ENCODE results near the gene LINC00632. TPM values are rescaled to one million over a fixed set of nuclear protein-coding genes. Genes with fewer than 3 reads are reported as not detected.
A peak's percentile ranks its signal among the peaks of the same experiment; 100 is the strongest.
"Not testable (repeated sequence)": the region's sequence is repeated elsewhere in the genome, so short reads cannot be mapped to it uniquely, and the experiment has no call there.

The LINC00632 gene
- total RNA-seq = 2.3 TPM

GRCh38 chrX:140709421-140709846, at the start of gene LINC00632:
LINC00632 (plus strand) TSS chrX:140709759.
- DNase-seq (ENCODE audit: low spot score) (no peak), ATAC-seq (no peak)

DNA sequence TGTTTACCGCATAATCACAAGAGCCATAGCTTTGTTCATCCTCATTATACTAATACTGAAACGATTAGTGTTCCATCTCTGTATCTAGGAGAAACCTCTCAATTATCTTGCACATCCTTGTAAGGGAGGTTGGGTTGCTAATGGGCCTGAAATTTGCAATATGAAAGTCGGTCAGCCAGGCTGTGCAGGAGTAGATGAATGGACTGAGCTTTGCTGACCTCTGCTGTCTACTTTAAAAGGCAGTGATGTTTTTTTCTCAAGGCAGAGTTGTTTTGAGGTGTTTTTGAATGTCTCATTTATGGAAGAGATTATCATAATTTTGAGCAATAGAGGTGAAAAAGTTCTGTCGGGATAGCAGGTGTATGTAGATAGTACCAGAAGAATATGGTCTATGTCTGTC, 47.9 kb upstream of the LINC00632 start:
- no peak for ATAC-seq

DNA sequence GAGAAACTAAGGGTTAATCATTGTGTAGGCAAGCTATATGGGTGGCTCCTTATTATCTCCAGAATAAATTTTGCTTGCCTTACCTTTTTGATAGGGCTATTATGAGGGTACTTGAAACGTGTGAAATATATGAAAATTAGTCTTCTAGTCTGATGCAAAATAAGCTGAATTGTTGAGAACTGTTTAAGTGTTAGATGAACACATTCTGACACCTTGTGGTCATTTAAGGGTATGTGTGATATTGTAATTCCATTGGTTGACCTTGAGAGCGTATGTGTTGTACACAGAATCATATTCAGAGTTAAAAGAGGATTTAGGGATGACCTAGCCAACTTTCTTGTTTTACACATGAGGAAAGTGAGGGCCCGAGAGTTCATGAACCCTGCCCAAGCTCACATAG, 44.6 kb upstream of the LINC00632 start:
- ATAC-seq = peak; percentile 70
- DNase-seq (ENCODE audit: low spot score) = no peak

More for the DNA sequence above, 47.9 kb upstream of the LINC00632 start:
- DNase-seq (ENCODE audit: low spot score) = no peak

DNA sequence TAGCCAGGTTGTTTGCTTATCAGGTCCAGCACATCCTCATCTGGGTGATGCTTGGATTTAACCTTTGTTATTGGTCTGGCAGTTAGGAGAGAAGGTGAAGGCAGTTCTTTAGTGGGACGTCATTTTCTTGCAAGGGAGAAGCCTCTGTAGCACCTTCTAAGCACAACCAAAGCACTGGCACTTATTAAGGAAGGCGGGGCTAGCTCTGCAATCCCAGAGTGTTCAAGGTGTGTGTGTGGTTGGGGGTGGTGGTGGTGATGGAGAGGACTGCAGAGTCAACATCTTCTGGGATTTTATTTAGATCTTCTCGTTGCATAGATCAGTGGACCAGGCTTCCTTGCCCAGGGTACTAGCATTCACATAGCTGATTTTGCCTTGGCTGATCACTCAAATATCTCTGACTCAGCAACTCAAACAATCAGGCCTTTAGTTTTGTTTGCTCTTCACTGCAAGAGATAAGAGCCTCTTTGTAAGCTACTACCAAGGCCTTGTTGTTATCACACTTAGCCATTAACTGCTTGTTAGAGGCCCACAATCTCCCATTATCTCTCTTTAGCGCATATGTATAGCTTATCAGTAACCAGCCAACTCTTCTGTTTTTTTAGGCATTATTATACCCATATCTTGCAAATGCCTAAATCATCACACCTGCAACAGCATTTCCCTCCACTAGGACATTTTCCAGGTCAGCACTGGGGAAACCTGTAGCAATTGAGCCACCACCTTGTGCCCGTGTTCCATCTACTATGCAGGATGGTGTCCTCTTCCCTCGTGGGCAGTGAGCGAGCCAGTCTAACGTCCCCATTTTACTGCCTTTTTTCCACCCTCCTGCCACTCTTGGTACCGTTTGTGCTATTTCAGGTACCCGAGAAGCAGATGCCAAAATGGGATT, 36.5 kb upstream of the LINC00632 start:
- DNase-seq (ENCODE audit: low spot score) (no peak), ATAC-seq (peak; percentile 61)

- no peak for DNase-seq (ENCODE audit: low spot score)
- no peak for ATAC-seq
Measured at GRCh38 chrX:140687706-140688105, 21.9 kb upstream of the LINC00632 start.

- not testable (repeated sequence) for DNase-seq (ENCODE audit: low spot score); ATAC-seq
Measured at GRCh38 chrX:140691596-140691995, 18.0 kb upstream of the LINC00632 start.

GRCh38 chrX:140697618-140698017, 11.9 kb upstream of the LINC00632 start:
- no peak for ATAC-seq
- DNase-seq (ENCODE audit: low spot score) = no peak

DNA sequence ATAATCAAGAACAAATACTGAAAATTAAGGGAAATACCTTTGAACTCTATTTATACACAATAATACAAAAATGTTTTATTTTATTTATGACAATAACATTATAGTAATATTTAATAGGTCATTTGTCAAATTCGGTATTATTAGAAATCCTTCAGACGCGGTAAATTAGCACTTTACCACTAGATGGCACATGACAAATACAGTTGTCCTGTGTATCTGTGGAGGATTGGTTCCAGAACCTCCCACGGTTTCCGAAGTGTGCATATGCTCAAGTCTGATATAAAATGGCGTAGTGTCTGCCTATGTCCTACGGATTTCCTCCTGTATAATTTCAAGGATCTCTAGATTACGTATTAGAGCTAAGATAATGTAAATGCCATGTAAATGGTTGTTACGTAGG, 8.1 kb upstream of the LINC00632 start:
- DNase-seq (ENCODE audit: low spot score) = no peak
- ATAC-seq = peak; percentile 80

DNA sequence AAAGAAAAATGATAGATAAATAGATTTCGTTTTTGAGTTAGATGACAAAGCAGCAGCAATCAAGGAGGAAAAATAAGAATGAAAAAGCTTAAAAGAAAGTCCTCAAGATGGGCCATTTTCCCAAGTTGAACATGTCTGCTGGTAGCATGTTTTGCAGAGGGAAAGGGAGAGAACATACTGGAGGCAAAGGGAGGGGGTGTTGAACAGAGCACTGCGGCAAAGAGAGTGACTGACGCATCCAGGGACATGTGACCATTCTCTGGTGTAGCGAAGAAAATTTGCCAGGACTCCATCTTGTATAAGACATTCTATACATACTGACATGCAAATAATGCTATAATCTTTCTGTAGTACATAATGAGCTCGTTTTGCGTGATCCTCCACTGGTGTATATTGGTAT, 1.2 kb downstream of the LINC00632 start:
- no peak for DNase-seq (ENCODE audit: low spot score)
- no peak for ATAC-seq

- ATAC-seq = no peak
- no peak for DNase-seq (ENCODE audit: low spot score)
Measured at GRCh38 chrX:140711894-140712293, 2.3 kb downstream of the LINC00632 start.

DNA sequence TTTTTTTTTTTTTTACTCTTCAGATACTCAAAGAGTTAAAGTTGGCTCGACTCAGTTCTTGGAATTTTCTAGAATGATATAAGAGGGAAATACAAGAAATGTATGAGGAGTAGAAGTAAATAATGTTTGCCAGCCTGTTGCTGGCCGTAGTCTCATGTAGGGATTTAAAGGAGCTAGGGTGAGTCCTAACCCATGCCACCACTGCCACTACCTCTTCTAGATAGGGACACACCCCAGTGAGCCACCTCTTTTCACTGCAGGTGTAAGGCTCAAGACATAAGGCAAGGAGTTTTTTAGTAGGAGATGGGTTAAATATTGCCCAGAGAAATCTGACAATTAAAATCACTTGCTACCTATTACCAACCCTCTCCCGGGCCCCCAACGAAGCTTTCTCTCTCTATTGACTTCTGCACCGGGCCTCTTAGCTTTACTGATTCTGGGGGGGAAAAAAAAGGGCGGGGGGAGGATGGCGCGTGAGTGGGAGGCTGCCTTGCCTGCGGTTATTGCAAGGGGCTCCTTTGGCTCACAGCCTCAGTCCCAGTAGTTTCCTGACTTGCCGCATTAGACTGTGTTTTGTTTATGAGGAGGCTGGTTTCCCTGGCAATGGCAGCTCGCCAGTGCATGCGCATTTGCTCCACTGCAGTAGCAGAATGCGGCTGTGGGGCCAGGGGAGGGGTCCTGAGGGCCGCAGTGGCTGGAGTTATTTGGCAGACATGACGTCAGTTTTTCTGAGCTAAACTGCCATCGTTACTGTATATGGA, 3.0 kb downstream of the LINC00632 start:
- ATAC-seq = peak; percentile 29
- peak; percentile 39 for DNase-seq (ENCODE audit: low spot score)

GRCh38 chrX:140713174-140713539, 3.6 kb downstream of the LINC00632 start:
- DNase-seq (ENCODE audit: low spot score) = no peak
- no peak for ATAC-seq

- DNase-seq (ENCODE audit: low spot score) = no peak
- no peak for ATAC-seq
Measured at GRCh38 chrX:140715787-140716186, 6.2 kb downstream of the LINC00632 start.

DNA sequence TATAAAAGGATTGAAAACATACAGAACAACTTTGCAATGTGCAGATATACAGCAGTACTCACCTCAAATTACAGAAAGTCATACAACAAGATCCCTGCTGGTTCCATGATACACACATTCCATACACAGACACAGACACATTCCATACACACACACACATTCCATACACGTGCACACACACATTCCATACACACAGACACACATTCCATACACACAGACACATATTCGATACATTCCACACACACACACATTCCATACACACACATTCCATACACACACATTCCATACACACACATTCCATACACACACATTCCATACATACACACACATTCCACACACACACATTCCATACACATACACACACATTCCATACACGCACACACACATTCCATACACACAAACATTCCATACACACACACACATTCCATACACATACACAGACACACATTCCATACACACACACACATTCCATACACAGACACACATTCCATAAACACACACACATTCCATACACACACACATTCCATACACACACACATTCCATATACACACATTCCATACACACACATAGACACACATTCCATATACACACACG, 13.7 kb downstream of the LINC00632 start:
- no peak for ATAC-seq
- no peak for DNase-seq (ENCODE audit: low spot score)

DNA sequence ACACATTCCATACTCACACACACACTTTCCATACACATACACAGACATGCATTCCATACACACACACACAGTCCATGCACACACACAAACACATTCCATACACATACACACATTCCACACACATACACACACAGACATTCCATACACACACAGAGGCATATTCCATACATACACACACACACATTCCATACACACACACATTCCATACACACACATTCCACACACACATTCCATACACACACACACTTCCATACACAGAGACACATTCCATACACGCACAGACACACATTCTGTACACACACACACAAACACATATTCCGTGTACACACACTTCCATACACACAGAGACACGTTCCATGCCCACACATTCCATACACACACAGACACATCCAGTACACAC, 14.8 kb downstream of the LINC00632 start:
- no peak for DNase-seq (ENCODE audit: low spot score)
- ATAC-seq = no peak

DNA sequence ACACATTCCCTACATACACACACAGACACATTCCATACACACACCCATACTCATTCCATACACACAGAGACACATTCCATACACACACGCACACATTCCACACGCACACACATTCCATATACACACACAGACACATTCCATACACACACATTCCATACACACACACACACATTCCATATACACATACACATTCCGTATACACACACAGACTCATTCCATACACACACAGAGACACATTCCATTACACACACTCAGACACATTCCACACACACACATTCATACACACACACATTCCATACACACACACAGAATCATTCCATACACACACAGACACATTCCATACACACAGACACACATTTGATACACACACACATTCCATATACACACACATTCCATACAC, 15.2 kb downstream of the LINC00632 start:
- ATAC-seq (no peak), DNase-seq (ENCODE audit: low spot score) (no peak)

GRCh38 chrX:140725500-140725899, 15.9 kb downstream of the LINC00632 start:
- ATAC-seq = no peak
- DNase-seq (ENCODE audit: low spot score) = no peak

- ATAC-seq (peak; percentile 92), DNase-seq (ENCODE audit: low spot score) (no peak)
Measured at GRCh38 chrX:140733766-140734342, 24.3 kb downstream of the LINC00632 start.

DNA sequence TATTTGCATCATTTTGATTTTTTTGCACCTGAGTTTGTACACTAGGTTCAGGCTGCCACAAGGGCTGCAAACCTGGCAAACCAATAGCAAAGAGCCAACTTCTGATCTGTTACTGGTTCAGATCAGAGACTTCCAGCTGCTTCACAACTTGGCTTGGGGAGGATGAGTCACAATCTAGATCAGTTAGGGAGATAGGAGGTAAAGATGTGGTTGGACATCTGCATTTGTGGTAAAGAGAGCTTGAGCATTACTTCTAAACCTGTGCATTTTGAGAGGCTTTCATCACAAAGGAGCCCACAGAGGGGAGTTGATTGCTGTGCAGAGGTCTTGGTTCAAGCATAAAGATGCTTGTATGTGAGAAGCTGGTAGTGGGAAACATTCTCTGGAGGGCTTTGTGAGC, 34.5 kb downstream of the LINC00632 start:
- no peak for DNase-seq (ENCODE audit: low spot score)
- no peak for ATAC-seq

DNA sequence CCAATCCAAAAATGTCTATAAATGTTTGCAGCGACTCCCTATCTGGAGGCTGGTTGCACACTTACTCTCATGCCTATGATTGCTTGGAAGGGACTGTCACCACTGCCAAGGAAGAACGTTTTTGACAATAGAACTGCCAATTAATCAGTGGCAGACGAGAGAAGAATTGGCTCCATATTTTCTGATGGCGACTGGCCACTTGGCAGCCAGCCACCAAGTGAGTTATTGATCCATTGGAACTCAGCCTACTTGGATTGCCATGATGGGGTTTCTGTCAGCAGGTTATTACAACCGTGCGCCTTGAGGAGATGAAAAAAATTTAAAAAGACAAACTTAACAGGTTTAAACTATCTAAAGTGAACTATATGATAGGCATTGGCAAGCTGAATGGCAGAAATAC, 47.4 kb downstream of the LINC00632 start:
- ATAC-seq (no peak), DNase-seq (ENCODE audit: low spot score) (no peak)

DNA sequence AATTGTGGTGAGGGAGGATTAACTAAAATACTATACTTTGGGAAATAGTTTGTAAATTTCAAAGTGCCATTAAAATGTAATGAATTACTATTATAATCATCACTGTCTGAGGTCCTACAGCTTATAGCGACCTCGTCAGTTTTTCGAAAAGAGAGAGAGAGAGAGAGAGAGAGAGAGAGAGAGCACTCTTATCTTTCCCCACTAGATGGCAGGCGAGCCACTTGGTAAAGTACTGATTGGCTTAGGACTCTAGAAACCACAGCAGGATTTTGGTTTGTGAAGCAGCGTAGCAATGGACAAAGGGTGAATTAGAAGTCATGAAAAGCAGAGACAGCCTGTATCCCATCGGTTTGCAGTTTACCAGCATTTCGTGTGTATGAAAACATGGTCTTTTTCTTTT, 52.5 kb downstream of the LINC00632 start:
- DNase-seq (ENCODE audit: low spot score) (no peak), ATAC-seq (peak; percentile 87)

Measured in left lobe of liver (tissue), 2 donors.